Epithelial cell of esophagus (primary cell): ENCODE measurements around the gene R3HDM2.
"Not testable (repeated sequence)": the region's sequence is repeated elsewhere in the genome, so short reads cannot be mapped to it uniquely, and the experiment has no call there.

Experiments used
- DNase-seq: peaks from one replicate; pipeline ENCODE4 v3.0.0; 2010; ENCODE audit warnings: low read depth
- H3K4me3 ChIP-seq: 2 replicates; pipeline ENCODE4 v1.5.1; 2011; ENCODE audit warnings: mild to moderate bottlenecking, low read length, control low read depth
- CTCF ChIP-seq: IDR thresholded peaks from 2 replicates; pipeline ENCODE4 v1.5.1; 2011; ENCODE audit warnings: low read depth, mild to moderate bottlenecking, low read length, control low read depth, inconsistent platforms; ENCODE audit not compliant: insufficient read depth; ENCODE audit errors: missing control alignments

Gene R3HDM2

GRCh38 chr12:57315681-57316080 lies 115.2 kb downstream of the R3HDM2 start:
- TF ChIP-seq CTCF: no peak
- H3K4me3 ChIP-seq: no peak overlapping the region
- peak; percentile 59 for DNase-seq

DNA sequence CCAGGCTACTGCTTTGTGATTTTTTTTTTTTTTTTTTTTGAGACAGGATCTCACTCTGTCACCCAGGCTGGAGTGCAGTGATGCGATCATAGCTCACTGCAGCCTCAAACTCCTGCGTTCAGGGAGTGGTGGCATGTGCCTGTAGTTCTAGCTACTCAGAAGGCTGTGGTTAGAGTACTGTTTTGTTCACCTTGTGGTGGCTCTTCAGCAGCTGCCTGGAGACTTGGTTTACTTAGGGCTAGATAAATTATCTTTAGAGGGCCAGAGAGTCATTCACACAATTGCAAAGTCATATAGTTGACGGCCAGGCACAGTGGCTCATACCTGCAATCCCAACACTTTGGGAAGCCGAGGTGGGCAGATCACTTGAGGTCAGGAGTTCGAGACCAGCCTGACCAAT lies 118.6 kb downstream of the R3HDM2 start:
- not testable (repeated sequence) for DNase-seq, H3K4me3 ChIP-seq

DNA sequence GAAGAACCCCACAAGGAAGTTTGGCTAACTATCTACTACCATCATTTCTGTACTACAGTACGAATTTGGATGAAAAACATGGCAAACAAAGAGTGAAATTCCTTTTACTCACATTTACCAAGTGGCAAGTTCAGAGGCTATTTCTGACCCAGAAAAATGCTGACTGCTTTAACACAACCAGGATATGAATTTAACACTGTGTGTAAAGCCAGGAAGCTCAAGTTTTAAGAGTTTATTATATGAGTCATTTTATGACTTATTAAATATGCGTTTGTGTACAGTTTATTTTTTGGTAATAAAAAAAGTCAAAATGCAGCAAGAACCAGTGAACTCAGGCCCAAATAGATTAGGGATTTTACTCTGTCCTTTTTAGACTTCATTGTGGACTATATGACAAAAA lies 121.4 kb downstream of the R3HDM2 start:
- peak; percentile 34 for DNase-seq
- TF ChIP-seq CTCF: no peak

DNA sequence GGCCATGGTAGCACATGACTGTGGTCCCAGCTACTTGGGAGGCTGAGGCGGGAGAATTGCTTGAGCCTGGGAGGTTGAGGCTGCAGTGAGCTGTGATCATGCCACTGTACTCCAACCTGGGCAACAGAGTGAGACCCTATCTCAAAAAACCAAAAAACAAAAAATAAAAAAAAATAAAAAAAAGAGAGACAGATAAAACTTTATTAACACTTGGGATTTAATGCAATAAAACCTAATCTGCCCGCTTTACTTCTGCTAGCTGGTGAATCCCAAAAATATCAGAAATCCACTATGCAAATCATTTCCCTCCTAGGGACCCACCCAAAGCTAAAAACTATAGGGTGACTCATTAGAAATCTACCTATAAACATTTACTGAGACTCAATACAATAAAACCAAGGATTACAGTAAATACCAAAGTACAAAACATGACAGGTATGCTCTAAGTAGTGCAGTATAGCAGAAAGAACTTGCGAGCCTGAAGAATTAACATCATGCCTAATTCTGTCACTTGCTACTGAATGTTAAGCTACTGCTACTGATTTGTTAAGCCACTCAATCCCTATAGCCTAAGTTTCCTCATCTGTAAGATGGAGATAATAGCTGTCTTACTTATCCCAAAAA lies 129.8 kb downstream of the R3HDM2 start:
- H3K4me3 ChIP-seq: no peak overlapping the region
- TF ChIP-seq CTCF: no peak
- DNase-seq: no peak

More for the DNA sequence above, 121.4 kb downstream of the R3HDM2 start:
- no peak overlapping the region for H3K4me3 ChIP-seq

DNA sequence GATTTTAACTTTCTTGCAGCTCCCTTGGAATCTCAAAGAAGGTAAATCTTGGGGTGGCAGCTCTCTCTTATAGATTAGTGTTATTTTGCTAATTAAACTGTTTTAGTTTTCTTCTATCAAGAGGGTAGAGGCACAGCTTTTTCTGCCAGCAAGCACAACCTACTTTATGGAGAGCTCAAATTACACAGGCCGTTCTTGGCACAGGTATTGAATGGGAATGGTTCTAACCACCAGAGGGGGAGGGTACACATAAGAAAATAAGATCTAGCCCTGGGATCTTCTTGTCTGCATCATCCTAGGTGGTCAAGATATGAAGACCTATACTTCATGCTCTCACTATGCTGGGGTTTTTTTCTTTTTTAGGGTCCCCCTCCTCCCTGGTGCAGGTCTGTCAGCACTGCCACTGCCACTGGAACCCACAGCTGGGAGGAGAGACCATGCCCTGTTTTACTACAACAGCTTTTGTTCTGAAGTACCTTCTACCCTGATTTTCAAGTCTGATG lies 131.3 kb downstream of the R3HDM2 start:
- no peak for DNase-seq
- H3K4me3 ChIP-seq: no peak overlapping the region
- no peak for TF ChIP-seq CTCF

GRCh38 chr12:57296291-57296690 lies 134.6 kb downstream of the R3HDM2 start:
- no peak for DNase-seq
- TF ChIP-seq CTCF: no peak
- H3K4me3 ChIP-seq: no peak overlapping the region

- not testable (repeated sequence) for DNase-seq, H3K4me3 ChIP-seq
These were observed 148.8 kb downstream of the R3HDM2 start for GRCh38 chr12:57282073-57282472.

- no peak for TF ChIP-seq CTCF
- H3K4me3 ChIP-seq: no peak overlapping the region
- DNase-seq: peak; percentile 95
These were observed 150.4 kb downstream of the R3HDM2 start for GRCh38 chr12:57280211-57281062.
